Kidney (tissue), 14 donors: ENCODE measurements around the gene DPP3. TPM values are rescaled to one million over a fixed set of nuclear protein-coding genes. Genes with fewer than 3 reads are reported as not detected.

Experiments used
- DNase-seq, 5 donors: peaks; one replicate each; pipeline ENCODE4 v3.0.0-alpha.2; 2013 to 2020
- FAIRE-seq: peaks from 2 replicates; lab custom pipeline; 2012; peaks lifted over from hg19 to GRCh38; lab: Jason Lieb, UNC
- H3K27ac ChIP-seq, 2 donors: one replicate each; pipeline ENCODE4 v1.7.0; 2013; ENCODE audit warnings: low read depth in 2 of 2, low read length in 2 of 2, inconsistent platforms in 1 of 2
- H3K27me3 ChIP-seq: one replicate; pipeline ENCODE4 v1.7.1; 2013; ENCODE audit warnings: low read length, inconsistent platforms; ENCODE audit not compliant: control insufficient read depth, insufficient read depth
- H3K36me3 ChIP-seq, 3 donors: one replicate each; pipeline versions ENCODE4 v1.7.0 to v1.7.1; 2013; ENCODE audit warnings: low read length in 3 of 3, control low read depth in 1 of 3, inconsistent platforms in 1 of 3; ENCODE audit not compliant: insufficient read depth in 3 of 3, control insufficient read depth in 2 of 3
- H3K4me1 ChIP-seq, 3 donors: one replicate each; pipeline versions ENCODE4 v1.7.0 to v1.7.1; 2013; ENCODE audit warnings: low read length in 3 of 3, inconsistent platforms in 1 of 3, low read depth in 1 of 3; ENCODE audit not compliant: control insufficient read depth in 2 of 3, insufficient read depth in 2 of 3
- H3K4me3 ChIP-seq, 3 donors: one replicate each; pipeline versions ENCODE4 v1.7.0 to v1.8.1; 2013; ENCODE audit warnings: low read length in 3 of 3, control low read depth in 1 of 3, inconsistent platforms in 1 of 3
- H3K9ac ChIP-seq, 3 donors: one replicate each; pipeline versions ENCODE4 v1.7.0 to v1.7.1; 2013; ENCODE audit warnings: low read length in 3 of 3, control low read depth in 1 of 3, inconsistent platforms in 1 of 3
- H3K9me3 ChIP-seq, 3 donors: one replicate each; pipeline versions ENCODE4 v1.7.0 to v1.7.1; 2013; ENCODE audit warnings: low read length in 3 of 3, control low read depth in 1 of 3, inconsistent platforms in 1 of 3; ENCODE audit not compliant: control insufficient read depth in 2 of 3, insufficient read depth in 1 of 3
- CTCF ChIP-seq: IDR thresholded peaks from 3 replicates; pipeline ENCODE4 v1.5.1; 2012; ENCODE audit warnings: mild to moderate bottlenecking, moderate library complexity, borderline replicate concordance; ENCODE audit not compliant: insufficient read depth; ENCODE audit errors: extremely low read depth
- intact Hi-C: fragments of 100-400 bp; cut with DNase I; formaldehyde crosslinking; loops from one replicate; pipeline ENCODE4 v1.11.1; 2022
- polyA plus RNA-seq: library from polyadenylated mRNA; stranded (reverse); fragments of 350-450 nt; fragmentation: Illumina TruSeq; extraction: RNeasy Lipid Tissue Mini Kit (QIAGEN cat#74804); gene quantifications from one replicate; pipeline ENCODE4 v1.2.3, GENCODE V29; 2014; ENCODE audit warnings: low read depth, low replicate concordance; ENCODE audit not compliant: insufficient read depth
- total RNA-seq: library from RNA; stranded (reverse); fragmentation: NEBNext Ultra II Directional; extraction: Animal tissue kit (Norgen Biotek cat#: 25700); gene quantifications from one replicate; pipeline ENCODE4 v1.2.1, GENCODE V29; 2021
- donor health status: control.
- donor health status: control.
- donor health status: control.
- donor health status: control.
- donor health status: control.
- donor health status: DM: yes; HTN: yes; CAD: no.
- donor health status: Normal renal cell carcinoma (clear cell type).

DPP3 gene
- total and polyA plus RNA-seq, 2 donors from 2014 or later: 32.9 to 41.7 TPM

GRCh38 chr11:66493130-66493529, 12.9 kb downstream of the DPP3 start:
- Histone ChIP-seq H3K9ac (no peak overlapping the region), H3K4me3 (peak overlapping the region in 2 of 3 donors; percentile 42 to 43), H3K27me3 (no peaks in the 10 kb centered on the region), H3K9me3 (no peaks in the 10 kb centered on the region), H3K4me1 (peaks cover 0 to 8% (median 0%) of the 10 kb centered on the region in 3 donors), H3K27ac (no peak overlapping the region), H3K36me3 (peaks cover 0 to 3% (median 0%) of the 10 kb centered on the region in 3 donors)
- FAIRE-seq: no peak
- DNase-seq: no peak
- intact Hi-C loops: no loop called here
- TF ChIP-seq CTCF: no peak

GRCh38 chr11:66494458-66494857, 14.2 kb downstream of the DPP3 start:
- TF ChIP-seq CTCF: no peak
- DNase-seq (peak in 1 of 5 donors; percentile 14), FAIRE-seq (no peak)
- no peaks in the 10 kb centered on the region for H3K27me3 ChIP-seq
- peaks cover 0 to 8% (median 0%) of the 10 kb centered on the region in 3 donors for H3K4me1 ChIP-seq
- intact Hi-C loops: no loop called here
- peaks cover 0 to 3% (median 0%) of the 10 kb centered on the region in 3 donors for H3K36me3 ChIP-seq
- no peak overlapping the region for H3K27ac ChIP-seq
- H3K9me3 ChIP-seq: no peaks in the 10 kb centered on the region
- H3K9ac ChIP-seq: no peak overlapping the region
- no peak overlapping the region for H3K4me3 ChIP-seq

- peaks cover 0 to 2% (median 0%) of the 10 kb centered on the region in 3 donors for H3K36me3 ChIP-seq
- no peaks in the 10 kb centered on the region for H3K27me3 ChIP-seq
- FAIRE-seq (no peak), DNase-seq (no peak)
- H3K9ac ChIP-seq: no peak overlapping the region
- H3K4me1 ChIP-seq: peaks cover 0 to 8% (median 0%) of the 10 kb centered on the region in 3 donors
- no peak for TF ChIP-seq CTCF
- H3K4me3 ChIP-seq: no peak overlapping the region
- no peak overlapping the region for H3K27ac ChIP-seq
- H3K9me3 ChIP-seq: no peaks in the 10 kb centered on the region
- intact Hi-C loops: no loop called here
Measured at GRCh38 chr11:66494935-66495334, 14.7 kb downstream of the DPP3 start.

GRCh38 chr11:66495401-66495854, 15.2 kb downstream of the DPP3 start:
- intact Hi-C loops: no loop called here
- H3K4me1 ChIP-seq: peaks cover 0 to 8% (median 0%) of the 10 kb centered on the region in 3 donors
- TF ChIP-seq CTCF: no peak
- H3K9ac ChIP-seq: no peak overlapping the region
- peaks cover 0 to 4% (median 0%) of the 10 kb centered on the region in 3 donors for H3K36me3 ChIP-seq
- H3K4me3 ChIP-seq: no peak overlapping the region
- no peak overlapping the region for H3K27ac ChIP-seq
- no peaks in the 10 kb centered on the region for H3K27me3 ChIP-seq
- FAIRE-seq: no peak
- no peaks in the 10 kb centered on the region for H3K9me3 ChIP-seq
- peak in 2 of 5 donors; percentile 22 to 75 for DNase-seq
